ENCODE results near the gene RFT1.

GRCh38 chr3:53080612-53081205, 49.5 kb downstream of the RFT1 start:
- TF ChIP-seq CTCF (IDR thresholded peaks at IDR 0.05; ENCODE audit: insufficient read depth, low read depth, low read length): no peak
- TF ChIP-seq EZH2 (IDR thresholded peaks at IDR 0.05; ENCODE audit: insufficient read depth, low read length): no peak
